Kidney epithelial cell (primary cell): ENCODE data around the gene FNDC3A. TPM values are rescaled to one million over a fixed set of nuclear protein-coding genes. Genes with fewer than 3 reads are reported as not detected.

Source experiments
- DNase-seq: peaks from one replicate; pipeline ENCODE4 v3.0.0-alpha.2; 2010; ENCODE audit warnings: low read depth
- H3K27me3 ChIP-seq: 2 replicates; pipeline ENCODE4 v1.6.0; 2011; ENCODE audit warnings: low read length; ENCODE audit not compliant: control insufficient read depth, insufficient read depth
- H3K36me3 ChIP-seq: 2 replicates; pipeline ENCODE4 v1.5.1; 2011; ENCODE audit warnings: low read length; ENCODE audit not compliant: control insufficient read depth, insufficient read depth
- H3K4me3 ChIP-seq: 2 replicates; pipeline ENCODE4 v1.5.1; 2011; ENCODE audit warnings: low read depth, mild to moderate bottlenecking, control low read depth, low read length
- CTCF ChIP-seq: IDR thresholded peaks from 2 replicates; pipeline ENCODE4 v1.5.1; 2011; ENCODE audit warnings: mild to moderate bottlenecking, moderate library complexity, low read length, control low read depth, inconsistent platforms; ENCODE audit not compliant: insufficient read depth, poor library complexity, severe bottlenecking
- total RNA-seq: library from RNA; depleted of rRNA; stranded (reverse); fragments of >200 nt; gene quantifications from 2 replicates; pipeline ENCODE4 v1.2.3, GENCODE V29; 2015

The FNDC3A gene
- total RNA-seq, 1 donor from 2014 or later = 63.6 TPM

GRCh38 chr13:48942131-48942530 is 33.6 kb upstream of the FNDC3A start:
- no peak for TF ChIP-seq CTCF
- H3K36me3 ChIP-seq = no peaks in the 10 kb centered on the region

GRCh38 chr13:48944221-48944620 is 31.5 kb upstream of the FNDC3A start:
- Histone ChIP-seq H3K4me3 (no peak overlapping the region), H3K36me3 (no peaks in the 10 kb centered on the region), H3K27me3 (no peaks in the 10 kb centered on the region)
- TF ChIP-seq CTCF = no peak
- DNase-seq = no peak

More at GRCh38 chr13:48942131-48942530, 33.6 kb upstream of the FNDC3A start:
- no peak for DNase-seq
- Histone ChIP-seq H3K4me3 (no peak overlapping the region), H3K27me3 (no peaks in the 10 kb centered on the region)

- Histone ChIP-seq H3K4me3 (no peak overlapping the region), H3K36me3 (no peaks in the 10 kb centered on the region), H3K27me3 (no peaks in the 10 kb centered on the region)
- no peak for DNase-seq
- TF ChIP-seq CTCF = no peak
Observed at GRCh38 chr13:48945626-48946025, 30.1 kb upstream of the FNDC3A start.

- H3K4me3 ChIP-seq = no peak overlapping the region
- no peak for TF ChIP-seq CTCF
- no peaks in the 10 kb centered on the region for H3K36me3 ChIP-seq
- DNase-seq = no peak
- no peaks in the 10 kb centered on the region for H3K27me3 ChIP-seq
Observed at GRCh38 chr13:48946163-48946562, 29.5 kb upstream of the FNDC3A start.

GRCh38 chr13:48949566-48950500 is 25.9 kb upstream of the FNDC3A start:
- Histone ChIP-seq H3K4me3 (no peak overlapping the region), H3K36me3 (no peaks in the 10 kb centered on the region), H3K27me3 (no peaks in the 10 kb centered on the region)
- TF ChIP-seq CTCF = no peak
- no peak for DNase-seq
